Fibroblast of lung (primary cell): ENCODE results near the gene NUDT14. TPM values are rescaled to one million over a fixed set of nuclear protein-coding genes. Genes with fewer than 3 reads are reported as not detected.

ENCODE experiments used
- DNase-seq, 2 donors: peaks; one replicate each; pipeline versions ENCODE4 v3.0.0 to v3.0.0-alpha.2; 2010; ENCODE audit warnings: low read depth in 2 of 2
- H2AFZ ChIP-seq: 2 replicates; pipeline ENCODE4 v1.5.1; 2012; ENCODE audit warnings: low read length, control low read depth, inconsistent platforms
- H3K27ac ChIP-seq: 2 replicates; pipeline ENCODE4 v1.5.1; 2011; ENCODE audit warnings: low read length, control low read depth; ENCODE audit not compliant: insufficient read depth
- H3K27me3 ChIP-seq: 2 replicates; pipeline ENCODE4 v1.5.1; 2011; ENCODE audit warnings: mild to moderate bottlenecking, low read length; ENCODE audit not compliant: control insufficient read depth, insufficient read depth
- H3K36me3 ChIP-seq: 2 replicates; pipeline ENCODE4 v1.5.1; 2011; ENCODE audit warnings: low read length; ENCODE audit not compliant: control insufficient read depth, insufficient read depth
- H3K4me1 ChIP-seq: 2 replicates; pipeline ENCODE4 v1.5.1; 2011; ENCODE audit warnings: low read length; ENCODE audit not compliant: control insufficient read depth, insufficient read depth; ENCODE audit errors: extremely low read depth
- H3K4me2 ChIP-seq: 2 replicates; pipeline ENCODE4 v1.5.1; 2011; ENCODE audit warnings: low read length, control low read depth; ENCODE audit not compliant: insufficient read depth; ENCODE audit errors: extremely low read depth
- H3K4me3 ChIP-seq, 4 experiments: fragments of 200-600 bp in 1 of 4; sonication (generic) in 1 of 4; replicated peaks in 1 of 4; 2 replicates each; pipeline ENCODE4 v1.5.1; 2011 to 2016; ENCODE audit warnings: low read length in 4 of 4, low read depth in 3 of 4, mild to moderate bottlenecking in 3 of 4, control low read depth in 2 of 4, inconsistent platforms in 1 of 4, mixed read lengths in 1 of 4; ENCODE audit not compliant: insufficient read depth in 1 of 4; ENCODE audit errors: control extremely low read depth in 1 of 4
- H3K79me2 ChIP-seq: 2 replicates; pipeline ENCODE4 v1.5.1; 2012; ENCODE audit warnings: mild to moderate bottlenecking, low read length, inconsistent platforms; ENCODE audit not compliant: control insufficient read depth, insufficient read depth
- H3K9ac ChIP-seq: 2 replicates; pipeline ENCODE4 v1.5.1; 2011; ENCODE audit warnings: mild to moderate bottlenecking, low read length, control low read depth; ENCODE audit not compliant: insufficient read depth
- H3K9me3 ChIP-seq: 2 replicates; pipeline ENCODE4 v1.5.1; 2012; ENCODE audit warnings: low read depth, low read length; ENCODE audit not compliant: control insufficient read depth, insufficient read depth
- H4K20me1 ChIP-seq: 2 replicates; pipeline ENCODE4 v1.5.1; 2011; ENCODE audit warnings: low read length; ENCODE audit not compliant: control insufficient read depth, insufficient read depth; ENCODE audit errors: extremely low read depth
- CTCF ChIP-seq, 2 donors: IDR thresholded peaks in 1 of 2; conservative IDR thresholded peaks in 1 of 2; 1 replicate in 1 of 2; 2 replicates in 1 of 2; pipeline ENCODE4 v1.5.1; 2011 to 2012; ENCODE audit warnings: low read length in 2 of 2, control low read depth in 1 of 2, inconsistent platforms in 1 of 2, low read depth in 1 of 2, mild to moderate bottlenecking in 1 of 2
- EZH2 ChIP-seq: IDR thresholded peaks from 2 replicates; pipeline ENCODE4 v1.5.1; 2012; ENCODE audit warnings: low read length, control low read depth, mild to moderate bottlenecking; ENCODE audit errors: missing control alignments
- polyA plus RNA-seq, 2 donors: library from polyadenylated mRNA; depleted of rRNA in 1 of 2; stranded (reverse) in 1 of 2; unstranded in 1 of 2; fragments of >200 nt; gene quantifications; 2 replicates each; pipeline ENCODE4 v1.2.1, GENCODE V29; 2011 to 2012; ENCODE audit warnings: missing spikeins in 1 of 2
- total RNA-seq: library from RNA; depleted of rRNA; stranded (reverse); fragments of >200 nt; gene quantifications from 2 replicates; pipeline ENCODE4 v1.2.1, GENCODE V29; 2014

The NUDT14 gene
- total and polyA plus RNA-seq, 2 donors (not counting 1 experiment from before 2014, with no cell fraction given), result 6.7 to 14.2 TPM

- no peaks in the 10 kb centered on the region for H3K4me1 ChIP-seq
- H3K9me3 ChIP-seq, result no peaks in the 10 kb centered on the region
- no peak overlapping the region for H3K4me2 ChIP-seq
- no peak overlapping the region for H3K4me3 ChIP-seq
- H3K27me3 ChIP-seq, result no peaks in the 10 kb centered on the region
- no peak overlapping the region for H3K27ac ChIP-seq
- H2AFZ ChIP-seq, result no peak overlapping the region
- TF ChIP-seq CTCF (conservative IDR thresholded peaks at IDR 0.05 in 1 of 2, IDR thresholded peaks at IDR 0.05 in 1 of 2; ENCODE audit: low read depth in 1 of 2, low read length in 2 of 2), result no peak
- no peak for TF ChIP-seq EZH2
- H3K79me2 ChIP-seq, result no peaks in the 10 kb centered on the region
- H3K36me3 ChIP-seq, result no peaks in the 10 kb centered on the region
- no peaks in the 10 kb centered on the region for H4K20me1 ChIP-seq
- no peak for DNase-seq
- H3K9ac ChIP-seq, result no peak overlapping the region
Observed at GRCh38 chr14:105141486-105142281, 39.4 kb downstream of the NUDT14 start.

- H3K79me2 ChIP-seq, result no peaks in the 10 kb centered on the region
- no peak overlapping the region for H2AFZ ChIP-seq
- no peak overlapping the region for H3K4me2 ChIP-seq
- H4K20me1 ChIP-seq, result peaks cover 1% of the 10 kb centered on the region
- no peaks in the 10 kb centered on the region for H3K36me3 ChIP-seq
- no peak overlapping the region for H3K9ac ChIP-seq
- H3K27ac ChIP-seq, result no peak overlapping the region
- H3K4me3 ChIP-seq, result no peak overlapping the region
- TF ChIP-seq EZH2 (no peak), CTCF (conservative IDR thresholded peaks at IDR 0.05 in 1 of 2, IDR thresholded peaks at IDR 0.05 in 1 of 2; ENCODE audit: low read depth in 1 of 2, low read length in 2 of 2) (no peak)
- no peaks in the 10 kb centered on the region for H3K9me3 ChIP-seq
- no peak for DNase-seq
- no peaks in the 10 kb centered on the region for H3K27me3 ChIP-seq
- H3K4me1 ChIP-seq, result no peaks in the 10 kb centered on the region
Observed at GRCh38 chr14:105141026-105141425, 40.1 kb downstream of the NUDT14 start.

GRCh38 chr14:105140581-105140980 is 40.5 kb downstream of the NUDT14 start:
- no peak for DNase-seq
- TF ChIP-seq CTCF (conservative IDR thresholded peaks at IDR 0.05 in 1 of 2, IDR thresholded peaks at IDR 0.05 in 1 of 2; ENCODE audit: low read depth in 1 of 2, low read length in 2 of 2) (no peak), EZH2 (no peak)
- no peaks in the 10 kb centered on the region for H3K9me3 ChIP-seq

More at GRCh38 chr14:105140581-105140980, 40.5 kb downstream of the NUDT14 start:
- Histone ChIP-seq H2AFZ (no peak overlapping the region), H3K4me2 (no peak overlapping the region), H3K27ac (no peak overlapping the region), H3K9ac (no peak overlapping the region), H3K79me2 (no peaks in the 10 kb centered on the region), H3K27me3 (no peaks in the 10 kb centered on the region), H3K36me3 (no peaks in the 10 kb centered on the region), H4K20me1 (peaks cover 1% of the 10 kb centered on the region), H3K4me1 (no peaks in the 10 kb centered on the region), H3K4me3 (no peak overlapping the region)
